ENCODE data around the gene SLC30A3. TPM values are rescaled to one million over a fixed set of nuclear protein-coding genes. Genes with fewer than 3 reads are reported as not detected.

The SLC30A3 gene
- total RNA-seq, 1 donor from 2014 or later = 0.16 TPM

DNA sequence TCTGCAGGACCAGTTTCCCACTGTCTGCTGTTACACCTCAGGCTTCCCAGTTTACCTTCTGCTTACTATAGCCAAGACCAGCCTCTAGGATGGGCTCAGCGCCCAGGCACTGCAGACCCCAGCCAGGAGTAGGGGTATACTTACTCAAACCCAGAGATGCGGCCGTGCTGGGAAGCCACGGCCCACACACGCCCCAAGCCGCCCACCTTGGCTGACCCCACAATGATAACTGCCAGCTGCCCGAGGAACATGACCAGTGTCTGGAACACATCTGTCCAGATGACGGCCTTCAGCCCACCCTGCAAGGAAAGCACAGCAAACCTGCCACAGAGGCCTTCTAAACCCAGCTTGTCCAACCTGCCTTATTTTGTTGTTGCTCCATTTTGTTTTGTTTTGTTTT lies 57.6 kb downstream of the SLC30A3 start:
- Mint-ChIP-seq H3K36me3 (ENCODE audit: low read depth, unreplicated experiment) (peaks cover 43% of the 10 kb centered on the region), H3K27ac (ENCODE audit: unreplicated experiment) (no peak overlapping the region), H3K9me3 (ENCODE audit: unreplicated experiment) (no peaks in the 10 kb centered on the region), H3K27me3 (ENCODE audit: low read depth, unreplicated experiment) (no peaks in the 10 kb centered on the region), H3K4me1 (ENCODE audit: low read depth, unreplicated experiment) (peaks cover 10% of the 10 kb centered on the region), H3K4me3 (ENCODE audit: unreplicated experiment) (no peak overlapping the region)
- Histone ChIP-seq H3K9ac (ENCODE audit: low read length) (no peak overlapping the region), H3K4me2 (ENCODE audit: low read length) (no peak overlapping the region), H3K4me3 (ENCODE audit: insufficient read depth, low read depth, low read length) (no peak overlapping the region), H3K27ac (ENCODE audit: low read depth, low read length) (no peak overlapping the region), H2AFZ (ENCODE audit: low read depth, low read length) (no peak overlapping the region), H3K27me3 (ENCODE audit: insufficient read depth, low read length) (no peaks in the 10 kb centered on the region), H4K20me1 (ENCODE audit: insufficient read depth, low read length) (peaks cover 10% of the 10 kb centered on the region), H3K36me3 (ENCODE audit: insufficient read depth, low read length) (peaks cover 35% of the 10 kb centered on the region), H3K9me3 (ENCODE audit: insufficient read depth, low read depth, low read length) (no peaks in the 10 kb centered on the region), H3K4me1 (ENCODE audit: insufficient read depth, low read length) (peaks cover 7% of the 10 kb centered on the region), H3K79me2 (ENCODE audit: insufficient read depth, low read length) (no peaks in the 10 kb centered on the region)
- TF ChIP-seq EZH2 (IDR thresholded peaks at IDR 0.05; ENCODE audit: insufficient read depth, low read length) = no peak
- TF ChIP-seq, protein P1, sequence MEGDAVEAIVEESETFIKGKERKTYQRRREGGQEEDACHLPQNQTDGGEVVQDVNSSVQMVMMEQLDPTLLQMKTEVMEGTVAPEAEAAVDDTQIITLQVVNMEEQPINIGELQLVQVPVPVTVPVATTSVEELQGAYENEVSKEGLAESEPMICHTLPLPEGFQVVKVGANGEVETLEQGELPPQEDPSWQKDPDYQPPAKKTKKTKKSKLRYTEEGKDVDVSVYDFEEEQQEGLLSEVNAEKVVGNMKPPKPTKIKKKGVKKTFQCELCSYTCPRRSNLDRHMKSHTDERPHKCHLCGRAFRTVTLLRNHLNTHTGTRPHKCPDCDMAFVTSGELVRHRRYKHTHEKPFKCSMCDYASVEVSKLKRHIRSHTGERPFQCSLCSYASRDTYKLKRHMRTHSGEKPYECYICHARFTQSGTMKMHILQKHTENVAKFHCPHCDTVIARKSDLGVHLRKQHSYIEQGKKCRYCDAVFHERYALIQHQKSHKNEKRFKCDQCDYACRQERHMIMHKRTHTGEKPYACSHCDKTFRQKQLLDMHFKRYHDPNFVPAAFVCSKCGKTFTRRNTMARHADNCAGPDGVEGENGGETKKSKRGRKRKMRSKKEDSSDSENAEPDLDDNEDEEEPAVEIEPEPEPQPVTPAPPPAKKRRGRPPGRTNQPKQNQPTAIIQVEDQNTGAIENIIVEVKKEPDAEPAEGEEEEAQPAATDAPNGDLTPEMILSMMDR (IDR thresholded peaks at IDR 0.05; ENCODE audit: insufficient read depth, low read depth, low read length) = no peak
- FAIRE-seq (no peak), DNase-seq (ENCODE audit: low read depth) (no peak)

DNA sequence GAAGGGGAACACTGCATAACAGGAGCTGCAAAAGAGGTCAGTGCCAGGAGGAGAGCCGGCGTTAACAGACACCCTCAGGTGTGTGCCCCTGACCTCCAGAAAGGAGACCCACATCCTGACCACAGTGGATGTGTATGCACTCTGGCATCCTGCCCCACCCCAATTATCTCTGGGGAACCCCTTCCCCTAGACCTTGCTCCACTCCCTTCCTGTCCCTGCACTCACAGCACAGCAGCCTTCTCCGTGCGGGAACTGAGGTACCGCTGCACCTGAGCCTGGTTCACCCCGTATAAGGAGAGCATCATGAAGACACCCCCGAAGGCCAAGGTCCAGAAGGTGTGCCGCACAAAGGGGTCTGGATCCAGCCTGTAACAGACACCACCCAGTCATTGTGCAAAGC lies 58.3 kb downstream of the SLC30A3 start:
- H3K36me3 Mint-ChIP-seq (ENCODE audit: low read depth, unreplicated experiment) = peaks cover 47% of the 10 kb centered on the region
- peaks cover 5% of the 10 kb centered on the region for H3K4me1 Mint-ChIP-seq (ENCODE audit: low read depth, unreplicated experiment)
- Histone ChIP-seq H3K9me3 (ENCODE audit: insufficient read depth, low read depth, low read length) (no peaks in the 10 kb centered on the region), H3K36me3 (ENCODE audit: insufficient read depth, low read length) (peaks cover 35% of the 10 kb centered on the region), H4K20me1 (ENCODE audit: insufficient read depth, low read length) (peaks cover 10% of the 10 kb centered on the region), H3K4me3 (ENCODE audit: insufficient read depth, low read depth, low read length) (no peak overlapping the region), H3K9ac (ENCODE audit: low read length) (no peak overlapping the region), H3K4me2 (ENCODE audit: low read length) (no peak overlapping the region), H3K27ac (ENCODE audit: low read depth, low read length) (no peak overlapping the region), H3K79me2 (ENCODE audit: insufficient read depth, low read length) (no peaks in the 10 kb centered on the region), H3K27me3 (ENCODE audit: insufficient read depth, low read length) (no peaks in the 10 kb centered on the region), H2AFZ (ENCODE audit: low read depth, low read length) (no peak overlapping the region), H3K4me1 (ENCODE audit: insufficient read depth, low read length) (peaks cover 7% of the 10 kb centered on the region)
- FAIRE-seq = no peak
- no peaks in the 10 kb centered on the region for H3K27me3 Mint-ChIP-seq (ENCODE audit: low read depth, unreplicated experiment)
- TF ChIP-seq EZH2 (IDR thresholded peaks at IDR 0.05; ENCODE audit: insufficient read depth, low read length) = no peak
- TF ChIP-seq, protein P1 (IDR thresholded peaks at IDR 0.05; ENCODE audit: insufficient read depth, low read depth, low read length) = no peak
- no peaks in the 10 kb centered on the region for H3K9me3 Mint-ChIP-seq (ENCODE audit: unreplicated experiment)
- no peak for DNase-seq (ENCODE audit: low read depth)
- H3K27ac Mint-ChIP-seq (ENCODE audit: unreplicated experiment) = no peak overlapping the region
- no peak overlapping the region for H3K4me3 Mint-ChIP-seq (ENCODE audit: unreplicated experiment)

DNA sequence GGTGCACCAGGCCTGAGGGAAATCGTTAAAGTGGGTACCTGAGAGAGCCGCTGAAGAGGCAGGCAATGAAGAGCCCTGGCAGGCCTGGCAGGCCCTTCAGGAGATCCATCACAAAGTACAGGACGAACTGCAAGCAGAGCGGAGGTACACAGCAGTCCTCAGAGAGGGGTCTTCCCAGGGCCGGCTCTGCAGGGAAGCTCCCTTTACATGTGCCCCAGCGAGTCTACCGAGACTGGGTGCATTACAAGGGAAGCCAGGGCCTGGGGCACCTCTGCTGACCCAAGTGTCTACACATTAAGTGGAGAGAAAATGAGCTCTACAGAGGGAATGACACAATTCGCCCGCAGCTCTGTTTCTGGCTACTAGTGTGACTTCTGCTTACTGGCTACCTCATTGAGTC lies 59.1 kb downstream of the SLC30A3 start:
- Histone ChIP-seq H3K9ac (ENCODE audit: low read length) (no peak overlapping the region), H2AFZ (ENCODE audit: low read depth, low read length) (no peak overlapping the region), H3K27me3 (ENCODE audit: insufficient read depth, low read length) (no peaks in the 10 kb centered on the region), H3K79me2 (ENCODE audit: insufficient read depth, low read length) (no peaks in the 10 kb centered on the region), H3K4me1 (ENCODE audit: insufficient read depth, low read length) (peaks cover 7% of the 10 kb centered on the region), H3K9me3 (ENCODE audit: insufficient read depth, low read depth, low read length) (no peaks in the 10 kb centered on the region), H3K4me3 (ENCODE audit: insufficient read depth, low read depth, low read length) (no peak overlapping the region), H3K36me3 (ENCODE audit: insufficient read depth, low read length) (peaks cover 30% of the 10 kb centered on the region), H4K20me1 (ENCODE audit: insufficient read depth, low read length) (peaks cover 10% of the 10 kb centered on the region), H3K4me2 (ENCODE audit: low read length) (no peak overlapping the region), H3K27ac (ENCODE audit: low read depth, low read length) (no peak overlapping the region)
- no peaks in the 10 kb centered on the region for H3K27me3 Mint-ChIP-seq (ENCODE audit: low read depth, unreplicated experiment)
- H3K4me3 Mint-ChIP-seq (ENCODE audit: unreplicated experiment) = no peak overlapping the region
- TF ChIP-seq EZH2 (IDR thresholded peaks at IDR 0.05; ENCODE audit: insufficient read depth, low read length) = no peak
- TF ChIP-seq, protein P1 (IDR thresholded peaks at IDR 0.05; ENCODE audit: insufficient read depth, low read depth, low read length) = no peak
- H3K36me3 Mint-ChIP-seq (ENCODE audit: low read depth, unreplicated experiment) = peaks cover 45% of the 10 kb centered on the region
- H3K9me3 Mint-ChIP-seq (ENCODE audit: unreplicated experiment) = no peaks in the 10 kb centered on the region
- H3K4me1 Mint-ChIP-seq (ENCODE audit: low read depth, unreplicated experiment) = peaks cover 5% of the 10 kb centered on the region
- no peak for FAIRE-seq
- no peak for DNase-seq (ENCODE audit: low read depth)
- no peak overlapping the region for H3K27ac Mint-ChIP-seq (ENCODE audit: unreplicated experiment)

Other genes with a start within 250 kb of the SLC30A3 start
- 93.5 and 108 TPM in 2 replicates for gene TMEM214, start 230.1 kb downstream of the SLC30A3 start, total RNA-seq
- 19.9 and 20.7 TPM in 2 replicates for gene AGBL5, start 211.4 kb downstream of the SLC30A3 start, total RNA-seq
- gene OST4, start 191.4 kb downstream of the SLC30A3 start, total RNA-seq = 395 and 419 TPM in 2 replicates
- gene EMILIN1, start 184.4 kb downstream of the SLC30A3 start, total RNA-seq = 0.95 and 1.2 TPM in 2 replicates
- gene KHK, start 176.3 kb downstream of the SLC30A3 start, total RNA-seq = 0.94 and 0.95 TPM in 2 replicates
- gene CGREF1, start 143.9 kb downstream of the SLC30A3 start, total RNA-seq = 1.8 and 3.0 TPM in 2 replicates
- gene ABHD1, start 139.2 kb downstream of the SLC30A3 start, total RNA-seq = not detected in 2 replicates
- 48.9 and 49.2 TPM in 2 replicates for gene PREB, start 128.4 kb downstream of the SLC30A3 start, total RNA-seq
- not detected in 2 replicates for gene PRR30, start 123.6 kb downstream of the SLC30A3 start, total RNA-seq
- not detected in 2 replicates for gene TCF23, start 114.0 kb downstream of the SLC30A3 start, total RNA-seq
- 62.9 and 66.9 TPM in 2 replicates for gene ATRAID, start 51.0 kb downstream of the SLC30A3 start, total RNA-seq
- 43.9 and 54.0 TPM in 2 replicates for gene SLC5A6, start 50.8 kb downstream of the SLC30A3 start, total RNA-seq
- 50.7 and 51.2 TPM in 2 replicates for gene CAD, start 45.7 kb downstream of the SLC30A3 start, total RNA-seq
- gene DNAJC5G, start 12.4 kb upstream of the SLC30A3 start, total RNA-seq = not detected in 2 replicates
- not detected in 2 replicates for gene TRIM54, start 19.4 kb upstream of the SLC30A3 start, total RNA-seq
- 1.1 and 1.5 TPM in 2 replicates for gene UCN, start 45.4 kb upstream of the SLC30A3 start, total RNA-seq
- 54.0 and 55.7 TPM in 2 replicates for gene MPV17, start 60.0 kb upstream of the SLC30A3 start, total RNA-seq
- gene GTF3C2, start 93.7 kb upstream of the SLC30A3 start, total RNA-seq = 52.9 and 61.3 TPM in 2 replicates
- 43.3 and 47.3 TPM in 2 replicates for gene EIF2B4, start 107.3 kb upstream of the SLC30A3 start, total RNA-seq
- 69.9 and 86.6 TPM in 2 replicates for gene SNX17, start 107.6 kb upstream of the SLC30A3 start, total RNA-seq
- 13.5 and 13.7 TPM in 2 replicates for gene ZNF513, start 117.7 kb upstream of the SLC30A3 start, total RNA-seq
- 77.3 and 79.0 TPM in 2 replicates for gene PPM1G, start 146.5 kb upstream of the SLC30A3 start, total RNA-seq
- 119 and 127 TPM in 2 replicates for gene NRBP1, start 165.6 kb upstream of the SLC30A3 start, total RNA-seq
- 1.4 and 1.9 TPM in 2 replicates for gene KRTCAP3, start 179.3 kb upstream of the SLC30A3 start, total RNA-seq
- gene IFT172, start 226.7 kb upstream of the SLC30A3 start, total RNA-seq = 15.4 and 17.6 TPM in 2 replicates
- gene FNDC4, start 232.2 kb upstream of the SLC30A3 start, total RNA-seq = 6.9 and 7.3 TPM in 2 replicates
- not detected in 2 replicates for gene GCKR, start 233.8 kb upstream of the SLC30A3 start, total RNA-seq